VCaP (cell line): ENCODE results near the gene TBC1D8.

ENCODE experiments used
- H3K27ac ChIP-seq: fragments of 450-650 bp; 2 replicates; pipeline ENCODE4 v1.5.1; 2017
- TF ChIP-seq, protein P1 (sequence below): fragments of 450-650 bp; conservative IDR thresholded peaks from 2 replicates; pipeline ENCODE4 v1.5.1; 2017; ENCODE audit warnings: mild to moderate bottlenecking, moderate library complexity

TBC1D8 gene

GRCh38 chr2:101014264-101014857 is 136.8 kb downstream of the TBC1D8 start:
- no peak overlapping the region for H3K27ac ChIP-seq
- TF ChIP-seq, protein P1, sequence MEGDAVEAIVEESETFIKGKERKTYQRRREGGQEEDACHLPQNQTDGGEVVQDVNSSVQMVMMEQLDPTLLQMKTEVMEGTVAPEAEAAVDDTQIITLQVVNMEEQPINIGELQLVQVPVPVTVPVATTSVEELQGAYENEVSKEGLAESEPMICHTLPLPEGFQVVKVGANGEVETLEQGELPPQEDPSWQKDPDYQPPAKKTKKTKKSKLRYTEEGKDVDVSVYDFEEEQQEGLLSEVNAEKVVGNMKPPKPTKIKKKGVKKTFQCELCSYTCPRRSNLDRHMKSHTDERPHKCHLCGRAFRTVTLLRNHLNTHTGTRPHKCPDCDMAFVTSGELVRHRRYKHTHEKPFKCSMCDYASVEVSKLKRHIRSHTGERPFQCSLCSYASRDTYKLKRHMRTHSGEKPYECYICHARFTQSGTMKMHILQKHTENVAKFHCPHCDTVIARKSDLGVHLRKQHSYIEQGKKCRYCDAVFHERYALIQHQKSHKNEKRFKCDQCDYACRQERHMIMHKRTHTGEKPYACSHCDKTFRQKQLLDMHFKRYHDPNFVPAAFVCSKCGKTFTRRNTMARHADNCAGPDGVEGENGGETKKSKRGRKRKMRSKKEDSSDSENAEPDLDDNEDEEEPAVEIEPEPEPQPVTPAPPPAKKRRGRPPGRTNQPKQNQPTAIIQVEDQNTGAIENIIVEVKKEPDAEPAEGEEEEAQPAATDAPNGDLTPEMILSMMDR: no peak

DNA sequence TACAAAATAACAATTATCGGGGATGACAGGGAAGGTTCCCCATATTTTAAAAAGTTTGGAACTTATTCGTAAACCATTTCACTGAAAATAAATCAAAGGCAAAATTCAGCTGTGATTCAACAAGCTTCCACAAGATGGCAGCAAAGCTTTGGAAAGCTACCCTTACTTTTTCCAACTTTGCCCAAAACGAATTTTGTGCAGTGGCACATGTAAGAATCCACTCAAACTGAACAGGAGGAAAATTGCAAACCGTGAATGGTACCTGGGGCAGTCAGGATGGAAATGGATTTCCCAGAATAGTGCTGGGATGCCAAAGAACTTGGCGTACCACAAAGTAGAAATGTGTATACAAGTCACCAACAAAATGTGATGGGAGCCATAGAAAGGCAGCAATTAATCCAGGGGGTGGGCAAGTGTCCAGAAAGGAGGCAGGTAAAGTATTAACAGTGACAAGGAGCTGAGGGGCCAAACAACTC is 138.4 kb downstream of the TBC1D8 start:
- TF ChIP-seq, protein P1: peak; percentile 86
- peak overlapping the region; percentile 21 for H3K27ac ChIP-seq

GRCh38 chr2:101012054-101012705 is 139.0 kb downstream of the TBC1D8 start:
- peak overlapping the region; percentile 21; the same call in 1 of the 2 replicates for H3K27ac ChIP-seq
- TF ChIP-seq, protein P1: no peak

DNA sequence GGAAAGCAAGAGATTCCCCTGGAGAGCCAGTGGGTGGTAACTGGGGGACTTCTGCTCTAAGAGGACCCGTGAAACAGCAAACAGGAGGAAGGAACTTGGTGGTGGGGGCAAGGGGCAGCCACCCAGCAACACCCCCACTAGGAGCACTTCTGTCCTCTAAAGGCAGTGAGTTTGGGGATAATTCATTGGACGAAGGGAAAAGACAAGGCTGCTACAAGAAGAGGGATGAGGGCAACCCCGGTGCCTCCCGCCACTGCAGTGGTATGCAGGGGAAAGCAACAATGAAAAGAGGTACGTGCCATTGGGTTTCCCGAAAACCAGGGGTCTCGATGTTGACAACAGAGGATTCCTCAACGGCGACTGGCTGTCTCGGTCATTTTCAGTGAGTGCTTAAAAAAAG is 140.0 kb downstream of the TBC1D8 start:
- TF ChIP-seq, protein P1: no peak
- H3K27ac ChIP-seq: no peak overlapping the region; the same call in 1 of the 2 replicates

- H3K27ac ChIP-seq: peak overlapping the region; percentile 29; the same call in 1 of the 2 replicates
These were observed 143.5 kb downstream of the TBC1D8 start for GRCh38 chr2:101007415-101008345.

GRCh38 chr2:101006065-101006715 is 145.0 kb downstream of the TBC1D8 start:
- TF ChIP-seq, protein P1: no peak
- peak overlapping the region; percentile 87; the same call in 1 of the 2 replicates for H3K27ac ChIP-seq

More at GRCh38 chr2:101007415-101008345, 143.5 kb downstream of the TBC1D8 start:
- TF ChIP-seq, protein P1: no peak
